Tibial artery (tissue), 4 donors: Measurements from ENCODE around the gene EPHA5.

ENCODE experiments used
- DNase-seq, 2 donors: peaks; one replicate each; pipeline ENCODE4 v3.0.0-alpha.2; 2019
- H3K27ac ChIP-seq, 2 donors: fragments of 200-600 bp; sonication (generic) in 1 of 2; 1 replicate in 1 of 2; 2 replicates in 1 of 2; pipeline ENCODE4 v1.5.1; 2018 to 2019; ENCODE audit warnings: mild to moderate bottlenecking in 1 of 2
- H3K27me3 ChIP-seq, 2 donors: fragments of 200-600 bp; sonication (generic) in 1 of 2; one replicate each; pipeline versions ENCODE4 v1.5.1 to v1.6.0; 2016 to 2019
- H3K36me3 ChIP-seq, 3 donors: fragments of 200-600 bp; sonication (generic) in 2 of 3; one replicate each; pipeline ENCODE4 v1.5.1; 2016 to 2019; ENCODE audit warnings: mild to moderate bottlenecking in 2 of 3
- H3K4me1 ChIP-seq, 4 donors: fragments of 200-600 bp; sonication (generic) in 2 of 4; 1 replicate in 3 of 4; 2 replicates in 1 of 4; pipeline ENCODE4 v1.5.1; 2016 to 2019
- H3K4me3 ChIP-seq, 2 donors: fragments of 200-600 bp; sonication (generic) in 1 of 2; 1 replicate in 1 of 2; 2 replicates in 1 of 2; pipeline ENCODE4 v1.5.1; 2018 to 2019; ENCODE audit warnings: mild to moderate bottlenecking in 2 of 2
- H3K9me3 ChIP-seq, 3 donors: fragments of 200-600 bp; sonication (generic) in 1 of 3; one replicate each; pipeline ENCODE4 v1.5.1; 2016 to 2019
- CTCF ChIP-seq, 2 experiments: fragments of 200-600 bp in 1 of 2; fragments of 450-650 bp in 1 of 2; IDR thresholded peaks; one replicate each; pipeline ENCODE4 v1.5.1; 2017 to 2019; ENCODE audit warnings: antibody characterized with exemption in 2 of 2, mild to moderate bottlenecking in 1 of 2, moderate library complexity in 1 of 2
- intact Hi-C: fragments of 100-400 bp; cut with DNase I; formaldehyde crosslinking; loops from one replicate; pipeline ENCODE4 v1.15.0; 2023; ENCODE audit warnings: low total_unique reads

Gene EPHA5

DNA sequence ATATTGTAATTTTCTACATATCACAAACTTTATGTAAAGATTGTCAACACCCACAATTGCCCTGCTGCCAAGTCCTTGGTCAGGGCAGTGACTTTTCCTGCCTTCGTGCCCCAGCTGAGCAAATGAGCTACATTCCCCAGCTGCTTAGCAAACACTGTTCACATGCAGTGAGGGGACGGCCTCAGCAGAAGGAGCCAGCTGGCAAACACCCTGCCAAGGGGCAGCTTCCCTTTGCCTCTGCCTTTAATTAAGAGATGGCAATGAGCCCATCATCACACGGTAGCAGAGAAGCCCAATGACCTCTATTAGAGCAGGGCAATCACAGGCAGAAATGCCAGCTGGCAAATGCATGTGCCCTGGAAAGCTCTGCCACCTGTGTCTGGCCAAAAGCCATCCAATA lies 253.4 kb downstream of the EPHA5 start:
- intact Hi-C loops, result no loop called here
- Histone ChIP-seq H3K4me3 (no peak overlapping the region), H3K27me3 (no peaks in the 10 kb centered on the region), H3K27ac (no peak overlapping the region), H3K9me3 (no peaks in the 10 kb centered on the region), H3K4me1 (peaks cover 0 to 6% (median 0%) of the 10 kb centered on the region in 4 donors), H3K36me3 (no peaks in the 10 kb centered on the region)
- no peak for DNase-seq
- TF ChIP-seq CTCF (IDR thresholded peaks at IDR 0.05), result no peak

DNA sequence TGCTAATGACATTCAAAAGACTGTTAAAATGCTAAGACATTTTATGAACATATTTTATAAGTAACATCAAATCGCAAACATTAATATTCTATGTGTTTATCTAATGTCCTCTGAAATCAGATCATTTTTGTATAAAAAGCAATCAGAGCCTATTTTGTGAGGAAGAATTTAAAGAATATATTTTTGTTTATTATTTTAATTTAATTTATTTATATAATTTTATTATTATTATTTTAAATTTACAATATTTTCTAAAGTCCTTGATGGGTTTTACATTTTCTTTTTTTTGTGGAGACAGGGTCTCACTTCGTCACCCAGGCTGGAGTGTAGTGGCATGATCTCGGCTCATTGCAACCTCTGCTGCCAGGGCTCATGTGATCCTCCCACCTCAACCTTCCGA lies 262.8 kb downstream of the EPHA5 start:
- H3K27ac ChIP-seq, result no peak overlapping the region
- H3K9me3 ChIP-seq, result no peaks in the 10 kb centered on the region
- no peak overlapping the region for H3K4me3 ChIP-seq
- TF ChIP-seq CTCF (IDR thresholded peaks at IDR 0.05), result no peak
- H3K36me3 ChIP-seq, result no peaks in the 10 kb centered on the region
- no peaks in the 10 kb centered on the region for H3K27me3 ChIP-seq
- H3K4me1 ChIP-seq, result no peaks in the 10 kb centered on the region
- DNase-seq, result no peak
- intact Hi-C loops, result no loop called here

- no peaks in the 10 kb centered on the region for H3K27me3 ChIP-seq
- H3K27ac ChIP-seq, result no peak overlapping the region
- no peaks in the 10 kb centered on the region for H3K9me3 ChIP-seq
- H3K4me3 ChIP-seq, result no peak overlapping the region
- intact Hi-C loops, result no loop called here
- no peaks in the 10 kb centered on the region for H3K4me1 ChIP-seq
- no peak for DNase-seq
- no peaks in the 10 kb centered on the region for H3K36me3 ChIP-seq
- TF ChIP-seq CTCF (IDR thresholded peaks at IDR 0.05), result no peak
These were observed 269.2 kb downstream of the EPHA5 start for GRCh38 chr4:65401083-65401482.

- no peak for DNase-seq
- H3K27me3 ChIP-seq, result no peaks in the 10 kb centered on the region
- no peak overlapping the region for H3K27ac ChIP-seq
- H3K4me1 ChIP-seq, result no peaks in the 10 kb centered on the region
- H3K9me3 ChIP-seq, result no peaks in the 10 kb centered on the region
- no peaks in the 10 kb centered on the region for H3K36me3 ChIP-seq
- TF ChIP-seq CTCF (IDR thresholded peaks at IDR 0.05), result no peak
- no peak overlapping the region for H3K4me3 ChIP-seq
- intact Hi-C loops, result no loop called here
These were observed 271.2 kb downstream of the EPHA5 start for GRCh38 chr4:65399084-65399483.

DNA sequence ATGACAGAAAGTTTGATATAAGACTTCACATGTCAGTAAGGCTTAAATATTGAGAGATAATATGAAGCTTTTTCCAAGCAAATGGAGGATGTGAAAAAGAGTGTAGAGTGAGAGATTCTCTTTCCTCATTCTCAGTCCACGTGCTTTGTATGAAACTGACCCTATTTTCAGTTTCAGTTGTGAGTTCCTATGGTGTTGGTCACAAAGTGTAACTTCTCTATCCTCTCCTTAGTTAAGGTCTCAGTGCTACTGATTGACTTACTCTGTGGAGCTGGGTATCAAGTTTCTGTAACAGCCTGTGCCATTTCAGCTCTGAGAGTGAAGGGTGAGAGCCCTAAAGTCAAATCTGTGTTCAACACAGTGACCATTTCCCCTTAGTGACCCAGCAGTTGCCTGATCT lies 277.2 kb downstream of the EPHA5 start:
- H3K9me3 ChIP-seq, result no peaks in the 10 kb centered on the region
- no peaks in the 10 kb centered on the region for H3K27me3 ChIP-seq
- H3K27ac ChIP-seq, result no peak overlapping the region
- no peaks in the 10 kb centered on the region for H3K36me3 ChIP-seq
- no peaks in the 10 kb centered on the region for H3K4me1 ChIP-seq
- DNase-seq, result no peak
- intact Hi-C loops, result no loop called here
- no peak overlapping the region for H3K4me3 ChIP-seq
- no peak for TF ChIP-seq CTCF (IDR thresholded peaks at IDR 0.05)

GRCh38 chr4:65392488-65392887 lies 277.8 kb downstream of the EPHA5 start:
- Histone ChIP-seq H3K4me3 (no peak overlapping the region), H3K36me3 (no peaks in the 10 kb centered on the region), H3K27me3 (no peaks in the 10 kb centered on the region), H3K4me1 (no peaks in the 10 kb centered on the region), H3K9me3 (no peaks in the 10 kb centered on the region), H3K27ac (no peak overlapping the region)
- TF ChIP-seq CTCF (IDR thresholded peaks at IDR 0.05), result no peak
- no peak for DNase-seq
- intact Hi-C loops, result no loop called here
